Loucy (cell line): ENCODE results near the gene PRLR.
A peak's percentile ranks its signal among the peaks of the same experiment; 100 is the strongest.

Source experiments
- H2AFZ ChIP-seq: fragments of 200-600 bp; sonication (generic); 2 replicates; pipeline ENCODE4 v1.6.0; 2016; ENCODE audit warnings: antibody characterized with exemption, mild to moderate bottlenecking, low read length, moderate library complexity
- H3F3A ChIP-seq: fragments of 200-600 bp; 2 replicates; pipeline ENCODE4 v1.6.0; 2016; ENCODE audit warnings: antibody characterized with exemption, low read depth, mild to moderate bottlenecking
- H3K27me3 ChIP-seq: fragments of 200-600 bp; sonication (generic); 2 replicates; pipeline ENCODE4 v1.6.1; 2014; ENCODE audit warnings: low read length, mild to moderate bottlenecking; ENCODE audit not compliant: insufficient read depth, poor library complexity, severe bottlenecking
- H3K36me3 ChIP-seq: fragments of 200-600 bp; sonication (generic); 2 replicates; pipeline ENCODE4 v1.6.1; 2016; ENCODE audit warnings: low read length; ENCODE audit not compliant: insufficient read depth
- H3K4me1 ChIP-seq: fragments of 200-600 bp; sonication (generic); 2 replicates; pipeline ENCODE4 v1.5.1; 2014; ENCODE audit warnings: low read length, mild to moderate bottlenecking; ENCODE audit not compliant: insufficient read depth, poor library complexity, severe bottlenecking
- H3K4me2 ChIP-seq: fragments of 200-600 bp; sonication (generic); 2 replicates; pipeline ENCODE4 v1.6.0; 2014; ENCODE audit warnings: antibody characterized with exemption, low read length, low read depth, mild to moderate bottlenecking; ENCODE audit not compliant: poor library complexity, severe bottlenecking
- H3K4me3 ChIP-seq: fragments of 200-600 bp; sonication (generic); 2 replicates; pipeline ENCODE4 v1.5.1; 2014; ENCODE audit warnings: low read length, mild to moderate bottlenecking, mixed read lengths; ENCODE audit not compliant: poor library complexity, severe bottlenecking
- H3K79me2 ChIP-seq: fragments of 200-600 bp; sonication (generic); 2 replicates; pipeline ENCODE4 v1.6.1; 2014; ENCODE audit warnings: low read length; ENCODE audit not compliant: insufficient read depth
- H3K9ac ChIP-seq: fragments of 200-600 bp; sonication (generic); 2 replicates; pipeline ENCODE4 v1.6.0; 2014; ENCODE audit warnings: mild to moderate bottlenecking, low read depth, low read length, moderate library complexity; ENCODE audit not compliant: poor library complexity, severe bottlenecking
- H3K9me2 ChIP-seq: fragments of 200-600 bp; sonication (generic); replicated peaks from 2 replicates; pipeline ENCODE4 v1.6.1; 2016; ENCODE audit warnings: low read depth, low read length, mixed read lengths
- H3K9me3 ChIP-seq: fragments of 200-600 bp; sonication (generic); 2 replicates; pipeline ENCODE4 v1.6.1; 2014; ENCODE audit warnings: mild to moderate bottlenecking, antibody characterized with exemption, low read length, low read depth; ENCODE audit not compliant: insufficient read depth
- H4K20me1 ChIP-seq: fragments of 200-600 bp; sonication (generic); 2 replicates; pipeline ENCODE4 v1.6.0; 2014; ENCODE audit warnings: antibody characterized with exemption, low read length, mild to moderate bottlenecking; ENCODE audit not compliant: insufficient read depth, poor library complexity, severe bottlenecking
- EZH2phosphoT487 ChIP-seq: fragments of 200-600 bp; IDR thresholded peaks from 2 replicates; pipeline ENCODE4 v1.6.1; 2018; ENCODE audit warnings: antibody characterized with exemption, mild to moderate bottlenecking, moderate library complexity, borderline replicate concordance
- TF ChIP-seq, protein P1 (sequence below): fragments of 200-600 bp; sonication (generic); conservative IDR thresholded peaks from 2 replicates; pipeline ENCODE4 v1.5.1; 2014; ENCODE audit warnings: mild to moderate bottlenecking, antibody characterized with exemption, low read length

The PRLR gene

DNA sequence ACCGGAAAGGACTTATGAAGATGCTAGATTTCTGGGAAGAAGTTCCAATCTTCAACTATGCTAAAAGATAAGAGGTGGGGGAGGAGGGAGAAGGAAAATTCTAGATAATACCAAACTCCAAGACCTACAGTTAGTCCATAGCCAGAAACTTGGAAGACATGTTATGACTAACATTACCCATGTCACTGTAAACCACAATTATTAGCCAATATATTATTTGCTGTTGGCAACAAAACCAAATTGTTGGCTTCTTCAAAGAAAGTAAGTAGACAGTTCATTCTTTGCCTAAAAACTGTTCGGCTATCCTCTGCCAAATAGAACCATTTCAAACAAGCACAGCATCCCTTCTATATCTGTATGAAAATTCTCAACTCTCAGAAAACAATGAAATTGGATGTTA is 25.1 kb downstream of the PRLR start:
- TF ChIP-seq, protein P1, sequence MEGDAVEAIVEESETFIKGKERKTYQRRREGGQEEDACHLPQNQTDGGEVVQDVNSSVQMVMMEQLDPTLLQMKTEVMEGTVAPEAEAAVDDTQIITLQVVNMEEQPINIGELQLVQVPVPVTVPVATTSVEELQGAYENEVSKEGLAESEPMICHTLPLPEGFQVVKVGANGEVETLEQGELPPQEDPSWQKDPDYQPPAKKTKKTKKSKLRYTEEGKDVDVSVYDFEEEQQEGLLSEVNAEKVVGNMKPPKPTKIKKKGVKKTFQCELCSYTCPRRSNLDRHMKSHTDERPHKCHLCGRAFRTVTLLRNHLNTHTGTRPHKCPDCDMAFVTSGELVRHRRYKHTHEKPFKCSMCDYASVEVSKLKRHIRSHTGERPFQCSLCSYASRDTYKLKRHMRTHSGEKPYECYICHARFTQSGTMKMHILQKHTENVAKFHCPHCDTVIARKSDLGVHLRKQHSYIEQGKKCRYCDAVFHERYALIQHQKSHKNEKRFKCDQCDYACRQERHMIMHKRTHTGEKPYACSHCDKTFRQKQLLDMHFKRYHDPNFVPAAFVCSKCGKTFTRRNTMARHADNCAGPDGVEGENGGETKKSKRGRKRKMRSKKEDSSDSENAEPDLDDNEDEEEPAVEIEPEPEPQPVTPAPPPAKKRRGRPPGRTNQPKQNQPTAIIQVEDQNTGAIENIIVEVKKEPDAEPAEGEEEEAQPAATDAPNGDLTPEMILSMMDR: no peak
- TF ChIP-seq EZH2phosphoT487: no peak

DNA sequence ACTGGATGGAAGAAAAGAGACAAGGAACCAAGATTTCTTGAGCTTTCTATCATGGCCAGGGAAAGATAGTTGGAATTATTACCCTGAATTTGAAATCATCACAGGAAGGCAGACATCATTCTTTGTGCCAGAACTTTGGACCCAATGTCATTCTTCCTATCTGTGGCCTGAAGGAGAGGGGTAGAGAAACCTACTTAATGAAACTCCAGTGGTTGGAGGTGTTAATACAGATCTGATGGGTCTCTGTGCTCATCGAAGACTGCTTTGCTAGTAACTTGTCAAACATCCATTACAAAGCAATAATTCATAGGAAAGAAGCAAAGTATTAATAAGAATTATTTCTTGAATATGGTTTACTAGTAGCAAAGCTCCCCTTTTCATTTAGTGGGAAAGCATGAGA is 26.9 kb downstream of the PRLR start:
- H3K9me3 ChIP-seq: no peaks in the 10 kb centered on the region
- H4K20me1 ChIP-seq: no peaks in the 10 kb centered on the region
- no peaks in the 10 kb centered on the region for H3K36me3 ChIP-seq
- H3F3A ChIP-seq: no peaks in the 10 kb centered on the region
- no peaks in the 10 kb centered on the region for H3K9me2 ChIP-seq
- H2AFZ ChIP-seq: no peak overlapping the region
- H3K4me3 ChIP-seq: no peak overlapping the region
- no peak for TF ChIP-seq EZH2phosphoT487
- TF ChIP-seq, protein P1: no peak
- H3K79me2 ChIP-seq: no peaks in the 10 kb centered on the region
- no peak overlapping the region for H3K9ac ChIP-seq
- H3K4me2 ChIP-seq: no peak overlapping the region
- H3K27me3 ChIP-seq: no peaks in the 10 kb centered on the region
- peaks cover 8% of the 10 kb centered on the region for H3K4me1 ChIP-seq

More for the DNA sequence above, 25.1 kb downstream of the PRLR start:
- no peaks in the 10 kb centered on the region for H3F3A ChIP-seq
- no peaks in the 10 kb centered on the region for H3K4me1 ChIP-seq
- H2AFZ ChIP-seq: no peak overlapping the region
- no peak overlapping the region for H3K4me2 ChIP-seq
- no peaks in the 10 kb centered on the region for H3K27me3 ChIP-seq
- H3K9ac ChIP-seq: no peak overlapping the region
- H3K9me3 ChIP-seq: no peaks in the 10 kb centered on the region
- H3K9me2 ChIP-seq: no peaks in the 10 kb centered on the region
- no peak overlapping the region for H3K4me3 ChIP-seq
- H4K20me1 ChIP-seq: no peaks in the 10 kb centered on the region
- H3K36me3 ChIP-seq: no peaks in the 10 kb centered on the region
- no peaks in the 10 kb centered on the region for H3K79me2 ChIP-seq

DNA sequence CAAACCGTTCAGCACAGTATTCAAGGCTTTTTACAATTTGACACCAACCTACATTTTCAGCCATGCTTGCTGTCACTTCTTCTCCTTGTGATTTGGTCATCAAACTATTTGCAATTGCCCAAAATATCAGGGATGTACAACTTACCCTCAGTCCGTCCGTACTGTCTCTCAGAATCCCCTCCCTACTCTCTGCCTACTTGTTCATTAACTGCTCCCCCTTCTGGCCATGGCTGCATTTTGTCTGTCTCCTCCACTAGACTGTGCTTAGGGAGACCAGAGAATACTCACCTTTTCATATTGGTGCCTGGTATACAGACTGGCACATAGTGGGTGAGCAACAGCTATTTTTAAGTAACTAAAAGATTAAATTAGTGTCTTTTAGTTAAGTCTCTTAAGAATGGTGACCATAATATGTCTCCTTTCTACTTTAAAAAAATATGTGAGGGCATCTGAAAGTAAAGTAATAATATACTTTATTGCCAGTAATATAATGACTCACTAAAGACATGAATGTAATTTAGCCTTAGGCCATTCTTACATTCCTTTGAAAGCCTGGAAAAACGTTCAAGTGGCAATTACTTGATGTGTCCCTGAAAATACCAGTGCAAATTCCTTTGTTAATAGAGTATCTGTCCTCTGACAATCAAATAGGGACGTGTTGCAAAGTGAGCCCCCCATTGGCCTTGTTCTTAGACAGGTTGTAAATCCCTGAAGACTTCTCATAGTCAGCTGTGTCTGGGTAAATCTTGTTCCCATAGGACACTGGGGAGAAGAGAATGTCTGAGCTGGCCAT is 27.8 kb downstream of the PRLR start:
- no peaks in the 10 kb centered on the region for H3K27me3 ChIP-seq
- no peaks in the 10 kb centered on the region for H3F3A ChIP-seq
- H2AFZ ChIP-seq: no peak overlapping the region
- no peaks in the 10 kb centered on the region for H3K9me2 ChIP-seq
- no peaks in the 10 kb centered on the region for H3K36me3 ChIP-seq
- H4K20me1 ChIP-seq: no peaks in the 10 kb centered on the region
- no peak overlapping the region for H3K4me3 ChIP-seq
- peaks cover 12% of the 10 kb centered on the region for H3K4me1 ChIP-seq
- H3K4me2 ChIP-seq: no peak overlapping the region
- no peaks in the 10 kb centered on the region for H3K79me2 ChIP-seq
- no peak overlapping the region for H3K9ac ChIP-seq
- no peaks in the 10 kb centered on the region for H3K9me3 ChIP-seq
- TF ChIP-seq, protein P1: peak; percentile 90
- no peak for TF ChIP-seq EZH2phosphoT487
